Measurements from ENCODE around the gene FBXO17.

Gene FBXO17

GRCh38 chr19:38949580-38950367 lies 25.8 kb downstream of the FBXO17 start:
- TF ChIP-seq, protein P1, sequence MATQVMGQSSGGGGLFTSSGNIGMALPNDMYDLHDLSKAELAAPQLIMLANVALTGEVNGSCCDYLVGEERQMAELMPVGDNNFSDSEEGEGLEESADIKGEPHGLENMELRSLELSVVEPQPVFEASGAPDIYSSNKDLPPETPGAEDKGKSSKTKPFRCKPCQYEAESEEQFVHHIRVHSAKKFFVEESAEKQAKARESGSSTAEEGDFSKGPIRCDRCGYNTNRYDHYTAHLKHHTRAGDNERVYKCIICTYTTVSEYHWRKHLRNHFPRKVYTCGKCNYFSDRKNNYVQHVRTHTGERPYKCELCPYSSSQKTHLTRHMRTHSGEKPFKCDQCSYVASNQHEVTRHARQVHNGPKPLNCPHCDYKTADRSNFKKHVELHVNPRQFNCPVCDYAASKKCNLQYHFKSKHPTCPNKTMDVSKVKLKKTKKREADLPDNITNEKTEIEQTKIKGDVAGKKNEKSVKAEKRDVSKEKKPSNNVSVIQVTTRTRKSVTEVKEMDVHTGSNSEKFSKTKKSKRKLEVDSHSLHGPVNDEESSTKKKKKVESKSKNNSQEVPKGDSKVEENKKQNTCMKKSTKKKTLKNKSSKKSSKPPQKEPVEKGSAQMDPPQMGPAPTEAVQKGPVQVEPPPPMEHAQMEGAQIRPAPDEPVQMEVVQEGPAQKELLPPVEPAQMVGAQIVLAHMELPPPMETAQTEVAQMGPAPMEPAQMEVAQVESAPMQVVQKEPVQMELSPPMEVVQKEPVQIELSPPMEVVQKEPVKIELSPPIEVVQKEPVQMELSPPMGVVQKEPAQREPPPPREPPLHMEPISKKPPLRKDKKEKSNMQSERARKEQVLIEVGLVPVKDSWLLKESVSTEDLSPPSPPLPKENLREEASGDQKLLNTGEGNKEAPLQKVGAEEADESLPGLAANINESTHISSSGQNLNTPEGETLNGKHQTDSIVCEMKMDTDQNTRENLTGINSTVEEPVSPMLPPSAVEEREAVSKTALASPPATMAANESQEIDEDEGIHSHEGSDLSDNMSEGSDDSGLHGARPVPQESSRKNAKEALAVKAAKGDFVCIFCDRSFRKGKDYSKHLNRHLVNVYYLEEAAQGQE (IDR thresholded peaks at IDR 0.05; ENCODE audit: insufficient read depth in 1 of 2, low read depth in 2 of 2, low read length in 2 of 2): no peak
- TF ChIP-seq SIN3A (IDR thresholded peaks at IDR 0.05; ENCODE audit: borderline replicate concordance, insufficient read depth, low read length): no peak
- TF ChIP-seq FOXP2 (optimal IDR thresholded peaks at IDR 0.05; ENCODE audit: borderline replicate concordance, extremely low read depth, extremely low read length, insufficient read depth): no peak
- no peak for TF ChIP-seq POLR2AphosphoS5 (IDR thresholded peaks at IDR 0.05; ENCODE audit: low read depth, low read length)
- no peak for TF ChIP-seq TAF1 (IDR thresholded peaks at IDR 0.05; ENCODE audit: borderline replicate concordance, insufficient read depth, low read length)

- TF ChIP-seq FOXP2 (optimal IDR thresholded peaks at IDR 0.05; ENCODE audit: borderline replicate concordance, extremely low read depth, extremely low read length, insufficient read depth): no peak
- TF ChIP-seq, protein P1 (IDR thresholded peaks at IDR 0.05; ENCODE audit: insufficient read depth in 1 of 2, low read depth in 2 of 2, low read length in 2 of 2): peak; percentile 72 to 84
Measured at GRCh38 chr19:38946229-38947010, 29.1 kb downstream of the FBXO17 start.

DNA sequence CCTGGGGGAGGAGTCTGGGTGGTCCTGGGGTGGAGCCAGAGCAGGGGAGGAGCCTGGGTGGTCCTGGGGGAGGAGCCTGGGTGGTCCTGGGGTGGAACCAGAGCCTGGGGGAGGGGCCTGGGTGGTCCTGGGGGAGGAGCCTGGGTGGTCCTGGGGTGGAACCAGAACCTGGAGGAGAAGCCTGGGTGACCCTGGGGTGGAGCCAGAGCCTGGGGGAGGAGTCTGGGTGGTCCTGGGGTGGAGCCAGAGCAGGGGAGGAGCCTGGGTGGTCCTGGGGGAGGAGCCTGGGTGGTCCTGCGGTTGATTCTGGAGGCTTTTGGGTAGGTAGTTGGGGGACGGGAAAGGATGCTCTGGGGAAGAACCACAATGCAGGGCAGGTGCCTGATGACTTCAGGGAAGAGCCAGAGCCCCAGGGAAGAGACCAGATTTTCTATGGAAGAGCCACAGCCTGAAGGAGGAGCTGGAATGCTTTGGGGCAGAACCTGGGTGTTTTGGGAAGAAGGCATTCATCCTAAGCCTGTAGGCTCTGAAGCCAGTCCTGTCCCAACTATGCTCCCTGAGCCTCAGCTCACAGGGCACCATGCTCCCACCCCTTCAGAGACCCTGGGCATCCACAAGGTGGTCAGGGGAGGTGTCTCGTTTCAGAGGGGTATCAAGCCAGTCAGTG lies 29.8 kb downstream of the FBXO17 start:
- no peak for TF ChIP-seq TAF1 (IDR thresholded peaks at IDR 0.05; ENCODE audit: borderline replicate concordance, insufficient read depth, low read length)
- TF ChIP-seq FOXP2 (optimal IDR thresholded peaks at IDR 0.05; ENCODE audit: borderline replicate concordance, extremely low read depth, extremely low read length, insufficient read depth): no peak
- TF ChIP-seq, protein P1 (IDR thresholded peaks at IDR 0.05; ENCODE audit: insufficient read depth in 1 of 2, low read depth in 2 of 2, low read length in 2 of 2): no peak
- TF ChIP-seq POLR2AphosphoS5 (IDR thresholded peaks at IDR 0.05; ENCODE audit: low read depth, low read length): no peak
- TF ChIP-seq SIN3A (IDR thresholded peaks at IDR 0.05; ENCODE audit: borderline replicate concordance, insufficient read depth, low read length): no peak

DNA sequence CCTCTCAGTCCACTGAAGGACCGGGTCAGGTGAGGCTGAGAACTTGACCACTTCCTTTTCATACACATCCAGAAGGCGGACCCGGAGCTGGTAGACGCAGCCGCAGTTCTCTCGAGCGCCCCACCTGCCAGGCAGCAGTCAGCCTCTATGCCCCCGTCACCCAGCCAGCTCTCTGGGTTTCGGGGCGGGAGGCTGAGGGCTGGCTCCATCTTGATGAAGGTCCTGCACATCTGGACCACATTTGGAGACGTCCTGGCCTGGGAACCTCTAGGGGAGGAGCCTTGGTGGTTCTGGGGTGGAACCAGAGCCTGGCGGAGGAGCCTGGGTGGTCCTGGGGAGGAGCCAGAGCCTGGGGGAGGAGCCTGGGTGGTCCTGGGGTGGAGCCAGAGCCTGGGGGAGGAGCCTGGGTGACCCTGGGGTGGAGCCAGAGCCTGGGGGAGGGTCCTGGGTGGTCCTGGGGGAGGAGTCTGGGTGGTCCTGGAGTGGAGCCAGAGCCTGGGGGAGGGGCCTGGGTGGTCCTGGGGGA lies 30.5 kb downstream of the FBXO17 start:
- TF ChIP-seq, protein P1 (IDR thresholded peaks at IDR 0.05; ENCODE audit: insufficient read depth in 1 of 2, low read depth in 2 of 2, low read length in 2 of 2): no peak
- no peak for TF ChIP-seq POLR2AphosphoS5 (IDR thresholded peaks at IDR 0.05; ENCODE audit: low read depth, low read length)
- no peak for TF ChIP-seq SIN3A (IDR thresholded peaks at IDR 0.05; ENCODE audit: borderline replicate concordance, insufficient read depth, low read length)
- no peak for TF ChIP-seq TAF1 (IDR thresholded peaks at IDR 0.05; ENCODE audit: borderline replicate concordance, insufficient read depth, low read length)
- no peak for TF ChIP-seq FOXP2 (optimal IDR thresholded peaks at IDR 0.05; ENCODE audit: borderline replicate concordance, extremely low read depth, extremely low read length, insufficient read depth)

All from PFSK-1 (cell line).